ENCODE measurements around the gene CLCF1.
A peak's percentile ranks its signal among the peaks of the same experiment; 100 is the strongest.

The CLCF1 gene

GRCh38 chr11:67372993-67373647 is at the start of gene CLCF1:
Gene CLCF1 (minus strand): TSS chr11:67373598. CDS start chr11:67373539, 59 bp downstream.
- H3K4me3 ChIP-seq (ENCODE audit: control insufficient read depth, low read depth, low read length): peak within 1 kb of the TSS; percentile 58
- no peak for TF ChIP-seq CTCF (conservative IDR thresholded peaks at IDR 0.05; ENCODE audit: control insufficient read depth, insufficient read depth, low read depth, low read length)
- peak; percentile 49 for DNase-seq (ENCODE audit: low read depth)

- no peak for TF ChIP-seq CTCF (conservative IDR thresholded peaks at IDR 0.05; ENCODE audit: control insufficient read depth, insufficient read depth, low read depth, low read length)
- no peak overlapping the region for H3K4me3 ChIP-seq (ENCODE audit: control insufficient read depth, low read depth, low read length)
- no peak for DNase-seq (ENCODE audit: low read depth)
Measured at GRCh38 chr11:67422891-67423290, 49.5 kb upstream of the CLCF1 start.

- no peak for DNase-seq (ENCODE audit: low read depth)
- TF ChIP-seq CTCF (conservative IDR thresholded peaks at IDR 0.05; ENCODE audit: control insufficient read depth, insufficient read depth, low read depth, low read length): no peak
- H3K4me3 ChIP-seq (ENCODE audit: control insufficient read depth, low read depth, low read length): no peak overlapping the region
Measured at GRCh38 chr11:67421430-67422031, 48.1 kb upstream of the CLCF1 start.

GRCh38 chr11:67420646-67421429 is 47.4 kb upstream of the CLCF1 start:
- peak overlapping the region; percentile 13 for H3K4me3 ChIP-seq (ENCODE audit: control insufficient read depth, low read depth, low read length)
- TF ChIP-seq CTCF (conservative IDR thresholded peaks at IDR 0.05; ENCODE audit: control insufficient read depth, insufficient read depth, low read depth, low read length): no peak
- peak; percentile 74 for DNase-seq (ENCODE audit: low read depth)

- TF ChIP-seq CTCF (conservative IDR thresholded peaks at IDR 0.05; ENCODE audit: control insufficient read depth, insufficient read depth, low read depth, low read length): no peak
- no peak for DNase-seq (ENCODE audit: low read depth)
- peak overlapping the region; percentile 7 for H3K4me3 ChIP-seq (ENCODE audit: control insufficient read depth, low read depth, low read length)
Measured at GRCh38 chr11:67420147-67420645, 46.8 kb upstream of the CLCF1 start.

GRCh38 chr11:67419325-67420049 is 46.1 kb upstream of the CLCF1 start:
- H3K4me3 ChIP-seq (ENCODE audit: control insufficient read depth, low read depth, low read length): no peak overlapping the region
- TF ChIP-seq CTCF (conservative IDR thresholded peaks at IDR 0.05; ENCODE audit: control insufficient read depth, insufficient read depth, low read depth, low read length): no peak

More at GRCh38 chr11:67419325-67420049, 46.1 kb upstream of the CLCF1 start:
- no peak for DNase-seq (ENCODE audit: low read depth)

All from fibroblast of mammary gland (primary cell).